ENCODE results near the gene GALNT4.

Gene GALNT4

DNA sequence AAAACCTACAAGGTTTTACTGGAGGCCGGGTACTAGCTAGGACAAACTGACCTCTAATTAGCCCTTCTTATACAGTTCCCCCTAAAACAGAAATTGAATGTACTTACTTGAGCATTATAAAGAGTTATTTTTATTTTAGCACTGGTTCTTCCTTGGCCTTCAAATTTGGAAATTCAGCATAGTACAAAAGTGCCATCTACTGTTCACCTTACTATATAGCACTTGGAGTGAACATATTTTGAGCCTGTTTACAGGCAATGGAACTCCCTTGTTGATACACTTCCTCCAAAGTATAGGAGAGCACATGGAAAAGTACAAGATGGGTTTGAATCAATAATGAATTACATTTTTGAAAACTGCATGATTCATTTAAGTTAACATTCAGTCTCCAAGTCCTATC lies 5.1 kb upstream of the GALNT4 start:
- no peak overlapping the region for H3K9ac ChIP-seq (ENCODE audit: low read length in 2 of 2)
- H3K4me3 ChIP-seq (ENCODE audit: low read length in 2 of 2): no peak overlapping the region

DNA sequence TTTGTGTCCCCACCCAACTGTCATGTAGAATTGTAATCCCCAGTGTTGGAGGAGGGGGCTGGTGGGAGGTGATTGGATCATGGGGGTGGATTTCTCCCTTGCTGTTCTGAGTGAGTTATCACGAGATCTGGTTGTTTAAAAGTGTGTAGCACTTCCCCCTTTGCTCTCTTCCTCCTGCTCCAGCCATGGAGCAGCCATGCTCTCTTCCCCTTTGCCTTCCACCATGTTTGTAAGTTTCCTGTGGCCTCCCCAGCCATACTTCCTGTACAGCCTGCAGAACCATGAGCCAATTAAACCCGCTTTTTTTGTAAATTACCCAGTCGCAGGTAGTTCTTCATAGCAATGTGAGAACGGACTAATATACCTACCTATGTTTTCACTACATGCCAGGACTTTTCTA lies 3.8 kb upstream of the GALNT4 start:
- Histone ChIP-seq H3K9ac (ENCODE audit: low read length in 2 of 2) (no peak overlapping the region), H3K36me3 (ENCODE audit: control insufficient read depth in 2 of 2, insufficient read depth in 2 of 2, low read length in 2 of 2) (no peaks in the 10 kb centered on the region), H3K4me3 (ENCODE audit: low read length in 2 of 2) (no peak overlapping the region), H3K27me3 (ENCODE audit: control insufficient read depth in 1 of 2, insufficient read depth in 2 of 2, low read length in 2 of 2) (no peaks in the 10 kb centered on the region), H3K27ac (ENCODE audit: low read length) (no peak overlapping the region), H3K4me1 (ENCODE audit: control insufficient read depth, insufficient read depth, low read length) (peaks cover 6% of the 10 kb centered on the region), H3K9me3 (ENCODE audit: control insufficient read depth in 2 of 2, low read length in 2 of 2) (no peaks in the 10 kb centered on the region)

More for the DNA sequence above, 5.1 kb upstream of the GALNT4 start:
- no peaks in the 10 kb centered on the region for H3K36me3 ChIP-seq (ENCODE audit: control insufficient read depth in 2 of 2, insufficient read depth in 2 of 2, low read length in 2 of 2)
- no peak overlapping the region for H3K27ac ChIP-seq (ENCODE audit: low read length)
- no peaks in the 10 kb centered on the region for H3K9me3 ChIP-seq (ENCODE audit: control insufficient read depth in 2 of 2, low read length in 2 of 2)
- H3K27me3 ChIP-seq (ENCODE audit: control insufficient read depth in 1 of 2, insufficient read depth in 2 of 2, low read length in 2 of 2): no peaks in the 10 kb centered on the region
- H3K4me1 ChIP-seq (ENCODE audit: control insufficient read depth, insufficient read depth, low read length): no peaks in the 10 kb centered on the region

DNA sequence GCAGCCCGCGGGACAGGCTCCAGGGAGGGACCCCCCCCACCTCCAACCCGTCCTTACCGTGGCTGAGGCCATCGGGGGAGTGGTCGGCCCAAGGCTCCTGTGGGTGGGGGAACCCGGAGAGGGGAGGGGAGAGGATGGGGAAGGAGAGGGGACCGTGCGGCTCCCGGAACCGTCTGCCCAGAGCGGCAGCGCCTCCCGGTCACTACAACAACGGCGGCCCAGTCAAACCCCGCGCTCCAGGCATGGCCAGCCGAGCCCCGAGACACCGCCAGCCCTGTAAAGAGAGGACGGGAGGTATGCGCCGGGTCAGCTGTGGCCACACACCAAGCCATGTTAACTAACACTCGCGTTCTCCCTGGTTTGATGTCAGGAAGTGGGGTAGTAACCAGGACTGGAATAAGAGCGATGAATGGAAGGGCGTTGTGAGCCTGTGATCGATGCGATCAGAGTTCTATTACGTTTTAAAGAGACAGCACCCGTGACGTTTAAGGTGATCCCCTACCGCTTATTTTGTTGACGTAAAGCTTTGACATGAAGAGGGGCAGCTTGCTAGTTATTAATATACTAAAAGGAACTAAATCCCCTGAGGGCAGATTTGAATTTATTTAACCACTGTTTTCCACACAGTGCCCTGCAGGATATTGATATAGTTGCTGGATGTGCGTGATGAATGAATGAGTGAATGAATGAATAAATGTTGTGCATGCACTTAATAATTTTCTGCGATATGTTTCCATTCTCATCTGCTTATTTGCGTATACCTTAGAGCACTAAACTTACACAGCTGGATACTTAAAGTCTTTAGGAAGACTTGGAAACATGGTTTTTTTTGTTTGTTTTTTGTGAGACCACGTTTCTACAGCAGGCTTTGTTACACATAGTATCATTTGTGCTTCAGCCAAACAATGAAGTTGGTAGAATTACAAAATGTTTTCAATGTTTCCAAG lies 1.5 kb upstream of the GALNT4 start, which contains the start of gene POC1B:
TSS of gene POC1B (minus strand) at position 224 of the 947 bp plus-strand sequence. CDS start at position 72, 152 bp downstream.
- peaks cover 10% of the 10 kb centered on the region for H3K4me1 ChIP-seq (ENCODE audit: control insufficient read depth, insufficient read depth, low read length)
- H3K27me3 ChIP-seq (ENCODE audit: control insufficient read depth in 1 of 2, insufficient read depth in 2 of 2, low read length in 2 of 2): no peaks in the 10 kb centered on the region
- H3K9ac ChIP-seq (ENCODE audit: low read length in 2 of 2): peak within 1 kb of the TSS; percentile 82 to 88
- peak within 1 kb of the TSS; percentile 83 for H3K27ac ChIP-seq (ENCODE audit: low read length)
- no peaks in the 10 kb centered on the region for H3K36me3 ChIP-seq (ENCODE audit: control insufficient read depth in 2 of 2, insufficient read depth in 2 of 2, low read length in 2 of 2)
- peak within 1 kb of the TSS; percentile 70 to 98 for H3K4me3 ChIP-seq (ENCODE audit: low read length in 2 of 2)
- no peaks in the 10 kb centered on the region for H3K9me3 ChIP-seq (ENCODE audit: control insufficient read depth in 2 of 2, low read length in 2 of 2)

DNA sequence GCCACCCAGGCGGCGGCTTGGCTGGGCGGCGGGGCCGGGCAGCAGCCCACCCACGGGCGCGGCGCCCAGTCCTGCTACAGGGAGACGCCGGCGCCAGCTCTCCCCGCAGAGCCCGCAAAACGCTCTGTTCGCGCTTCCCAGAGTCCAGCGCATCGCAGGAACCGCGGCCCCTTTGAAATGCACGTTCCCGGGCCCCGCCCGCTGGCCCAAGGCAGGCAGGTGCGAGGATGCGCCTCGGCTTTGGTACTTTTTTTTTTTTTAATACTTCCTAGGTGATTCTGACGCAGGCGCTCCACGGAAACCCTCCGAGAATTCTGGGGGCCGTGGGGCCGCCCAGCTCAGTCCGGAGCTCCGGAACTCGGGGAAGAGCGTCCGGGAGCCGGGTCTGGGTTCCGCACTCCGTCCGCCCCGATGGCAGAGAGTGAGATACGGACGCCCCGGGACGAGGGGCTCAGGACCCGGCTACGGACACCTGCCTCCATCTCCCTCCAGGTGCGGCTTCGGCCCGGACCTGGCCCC lies 768 bp upstream of the GALNT4 start:
- Histone ChIP-seq H3K36me3 (ENCODE audit: control insufficient read depth in 2 of 2, insufficient read depth in 2 of 2, low read length in 2 of 2) (no peaks in the 10 kb centered on the region), H3K9me3 (ENCODE audit: control insufficient read depth in 2 of 2, low read length in 2 of 2) (no peaks in the 10 kb centered on the region), H3K4me1 (ENCODE audit: control insufficient read depth, insufficient read depth, low read length) (peaks cover 10% of the 10 kb centered on the region), H3K9ac (ENCODE audit: low read length in 2 of 2) (peak overlapping the region; percentile 82 to 88), H3K27ac (ENCODE audit: low read length) (peak overlapping the region; percentile 83), H3K4me3 (ENCODE audit: low read length in 2 of 2) (peak overlapping the region; percentile 70 to 98), H3K27me3 (ENCODE audit: control insufficient read depth in 1 of 2, insufficient read depth in 2 of 2, low read length in 2 of 2) (no peaks in the 10 kb centered on the region)

DNA sequence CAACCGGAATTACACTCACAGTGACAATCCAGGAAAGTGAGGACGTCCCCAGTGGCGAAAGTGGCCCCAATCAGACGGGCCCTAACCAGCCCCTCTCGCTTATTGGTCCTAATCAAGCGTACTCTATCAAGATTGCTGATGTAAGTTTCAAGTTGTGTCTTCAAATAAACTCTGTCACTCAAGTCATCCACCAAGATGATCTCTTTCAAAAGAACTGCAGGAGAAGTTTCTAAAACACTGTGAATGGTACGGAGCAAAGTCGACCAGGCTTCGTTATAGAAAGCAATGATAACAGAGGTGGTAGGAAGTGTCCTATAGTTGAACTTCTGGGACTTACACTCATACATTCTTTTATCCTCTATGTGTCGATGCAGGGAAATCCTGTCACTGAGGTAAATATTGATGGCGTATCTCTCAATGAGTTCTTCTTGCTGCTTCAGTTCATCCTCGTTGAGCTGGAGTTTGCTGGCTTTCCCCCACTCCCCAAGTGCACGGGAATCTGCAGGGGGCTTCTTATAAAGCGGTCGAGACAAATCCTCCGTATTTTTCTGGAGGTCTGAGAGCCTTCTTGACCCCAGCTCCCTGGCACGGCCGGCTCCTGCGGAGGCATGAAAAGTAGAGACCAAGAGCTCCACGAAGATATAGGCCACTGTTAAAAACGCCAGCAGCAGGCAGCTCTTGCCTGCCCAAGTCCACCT lies 604 bp downstream of the GALNT4 start:
- Histone ChIP-seq H3K27ac (ENCODE audit: low read length) (peak overlapping the region; percentile 83), H3K4me1 (ENCODE audit: control insufficient read depth, insufficient read depth, low read length) (peaks cover 10% of the 10 kb centered on the region), H3K36me3 (ENCODE audit: control insufficient read depth in 2 of 2, insufficient read depth in 2 of 2, low read length in 2 of 2) (no peaks in the 10 kb centered on the region), H3K27me3 (ENCODE audit: control insufficient read depth in 1 of 2, insufficient read depth in 2 of 2, low read length in 2 of 2) (no peaks in the 10 kb centered on the region), H3K4me3 (ENCODE audit: low read length in 2 of 2) (peak overlapping the region; percentile 70 to 98), H3K9me3 (ENCODE audit: control insufficient read depth in 2 of 2, low read length in 2 of 2) (no peaks in the 10 kb centered on the region), H3K9ac (ENCODE audit: low read length in 2 of 2) (peak overlapping the region; percentile 82 to 88)

DNA sequence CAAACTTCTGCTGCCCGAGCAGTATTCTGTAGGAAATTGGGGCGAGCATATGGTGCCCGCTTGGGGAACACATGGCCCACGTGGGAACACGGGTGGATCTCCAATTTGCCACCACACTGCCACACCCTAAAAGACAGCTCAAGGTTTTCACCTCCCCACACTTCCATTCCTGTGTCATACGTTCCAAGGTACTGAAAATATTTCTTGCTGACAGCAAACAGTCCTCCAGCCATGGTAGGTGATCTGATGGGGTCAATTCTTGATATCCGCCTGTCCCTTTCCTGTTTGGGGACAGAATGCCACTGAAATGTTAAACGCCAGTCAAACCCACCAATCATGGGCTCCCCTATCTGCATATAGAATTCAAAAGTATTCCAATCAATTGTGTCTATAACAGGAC lies 1.2 kb downstream of the GALNT4 start:
- peak overlapping the region; percentile 70 to 98 for H3K4me3 ChIP-seq (ENCODE audit: low read length in 2 of 2)
- H3K36me3 ChIP-seq (ENCODE audit: control insufficient read depth in 2 of 2, insufficient read depth in 2 of 2, low read length in 2 of 2): no peaks in the 10 kb centered on the region
- no peak overlapping the region for H3K27ac ChIP-seq (ENCODE audit: low read length)
- no peaks in the 10 kb centered on the region for H3K9me3 ChIP-seq (ENCODE audit: control insufficient read depth in 2 of 2, low read length in 2 of 2)
- H3K9ac ChIP-seq (ENCODE audit: low read length in 2 of 2): no peak overlapping the region
- H3K4me1 ChIP-seq (ENCODE audit: control insufficient read depth, insufficient read depth, low read length): peaks cover 10% of the 10 kb centered on the region
- no peaks in the 10 kb centered on the region for H3K27me3 ChIP-seq (ENCODE audit: control insufficient read depth in 1 of 2, insufficient read depth in 2 of 2, low read length in 2 of 2)

DNA sequence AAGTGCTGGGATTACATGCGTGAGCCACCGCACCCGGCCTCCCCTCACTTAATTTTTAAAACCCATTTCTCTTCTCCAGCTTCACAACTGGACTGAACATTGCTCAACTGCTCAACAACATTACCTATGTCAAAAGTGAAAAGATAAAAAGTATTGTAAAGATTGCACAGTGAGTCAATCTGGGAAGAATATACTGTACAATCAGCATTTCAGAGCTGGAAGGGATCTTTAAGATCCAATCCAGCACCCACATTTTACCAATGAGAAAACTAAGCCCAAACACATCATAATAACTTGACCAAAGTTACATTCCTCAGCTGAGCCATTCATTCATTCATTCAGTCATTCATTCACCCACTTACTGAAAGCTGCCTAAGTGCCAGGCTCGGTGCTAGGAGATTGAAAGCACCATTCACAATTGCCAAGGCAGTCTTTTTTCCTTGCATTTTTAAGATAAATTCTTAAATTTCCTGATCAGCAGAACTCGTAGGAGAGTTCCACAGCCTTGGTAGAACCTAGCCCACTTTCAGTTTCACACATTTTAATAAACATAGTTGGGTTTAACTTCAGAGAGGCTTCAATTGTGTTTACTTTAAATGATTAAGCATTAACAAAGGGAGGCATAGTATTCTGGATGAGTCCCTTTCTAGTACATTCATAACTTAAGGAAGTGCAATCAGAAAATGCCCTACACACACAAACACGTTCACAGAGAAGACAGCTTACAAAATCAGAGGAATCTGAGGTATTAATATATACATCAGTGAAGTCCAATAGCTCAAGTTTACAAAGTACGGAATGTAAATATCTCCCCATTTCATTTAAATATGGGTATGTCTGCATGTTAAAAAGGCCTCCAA lies 3.0 kb downstream of the GALNT4 start:
- H3K36me3 ChIP-seq (ENCODE audit: control insufficient read depth in 2 of 2, insufficient read depth in 2 of 2, low read length in 2 of 2): no peaks in the 10 kb centered on the region
- no peaks in the 10 kb centered on the region for H3K9me3 ChIP-seq (ENCODE audit: control insufficient read depth in 2 of 2, low read length in 2 of 2)
- H3K9ac ChIP-seq (ENCODE audit: low read length in 2 of 2): no peak overlapping the region
- no peak overlapping the region for H3K27ac ChIP-seq (ENCODE audit: low read length)
- H3K4me1 ChIP-seq (ENCODE audit: control insufficient read depth, insufficient read depth, low read length): peaks cover 10% of the 10 kb centered on the region
- H3K27me3 ChIP-seq (ENCODE audit: control insufficient read depth in 1 of 2, insufficient read depth in 2 of 2, low read length in 2 of 2): no peaks in the 10 kb centered on the region
- H3K4me3 ChIP-seq (ENCODE audit: low read length in 2 of 2): no peak overlapping the region

DNA sequence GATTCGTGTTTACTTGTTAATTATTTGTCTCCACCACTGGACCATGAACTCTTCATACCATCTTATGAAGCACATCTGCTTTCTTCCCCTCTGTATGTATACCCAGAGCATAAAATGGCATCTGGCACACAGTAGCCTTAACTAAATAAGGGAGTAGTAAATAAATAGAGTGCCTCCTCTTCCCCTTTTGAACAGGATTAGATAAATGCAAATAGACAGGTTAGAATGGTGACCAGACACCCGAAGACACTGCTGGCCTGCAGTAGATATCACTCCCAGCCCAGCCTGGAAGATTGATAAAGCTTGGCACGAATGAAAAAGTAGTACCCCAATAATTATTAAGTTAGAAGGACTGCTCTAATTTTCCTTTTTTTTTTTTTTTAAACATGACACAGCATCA lies 6.9 kb downstream of the GALNT4 start:
- no peaks in the 10 kb centered on the region for H3K36me3 ChIP-seq (ENCODE audit: control insufficient read depth in 2 of 2, insufficient read depth in 2 of 2, low read length in 2 of 2)
- no peaks in the 10 kb centered on the region for H3K9me3 ChIP-seq (ENCODE audit: control insufficient read depth in 2 of 2, low read length in 2 of 2)
- peaks cover 4% of the 10 kb centered on the region for H3K4me1 ChIP-seq (ENCODE audit: control insufficient read depth, insufficient read depth, low read length)
- no peak overlapping the region for H3K27ac ChIP-seq (ENCODE audit: low read length)
- H3K9ac ChIP-seq (ENCODE audit: low read length in 2 of 2): no peak overlapping the region
- H3K27me3 ChIP-seq (ENCODE audit: control insufficient read depth in 1 of 2, insufficient read depth in 2 of 2, low read length in 2 of 2): no peaks in the 10 kb centered on the region
- H3K4me3 ChIP-seq (ENCODE audit: low read length in 2 of 2): no peak overlapping the region

DNA sequence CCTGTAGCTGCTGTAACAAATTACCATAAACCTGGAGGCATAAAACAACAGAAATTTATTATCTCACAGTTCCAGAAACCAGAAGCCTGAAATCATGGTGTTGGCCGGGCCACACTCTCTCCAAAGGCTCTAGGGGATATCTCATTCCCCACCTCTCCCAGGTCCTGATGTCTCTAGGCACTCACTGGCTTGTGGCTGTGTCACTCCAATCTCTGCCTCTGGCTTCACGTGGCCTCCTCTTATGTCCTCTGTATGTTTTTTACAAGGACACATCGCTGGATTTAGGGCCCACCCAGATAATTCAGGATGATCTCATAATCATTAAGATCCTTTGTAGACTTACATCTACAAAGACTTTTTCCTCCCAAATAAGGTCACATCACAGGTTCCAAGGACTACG lies 8.0 kb downstream of the GALNT4 start:
- no peaks in the 10 kb centered on the region for H3K36me3 ChIP-seq (ENCODE audit: control insufficient read depth in 2 of 2, insufficient read depth in 2 of 2, low read length in 2 of 2)
- no peaks in the 10 kb centered on the region for H3K9me3 ChIP-seq (ENCODE audit: control insufficient read depth in 2 of 2, low read length in 2 of 2)
- H3K4me1 ChIP-seq (ENCODE audit: control insufficient read depth, insufficient read depth, low read length): peaks cover 2% of the 10 kb centered on the region
- no peak overlapping the region for H3K27ac ChIP-seq (ENCODE audit: low read length)
- H3K4me3 ChIP-seq (ENCODE audit: low read length in 2 of 2): no peak overlapping the region
- H3K9ac ChIP-seq (ENCODE audit: low read length in 2 of 2): no peak overlapping the region
- H3K27me3 ChIP-seq (ENCODE audit: control insufficient read depth in 1 of 2, insufficient read depth in 2 of 2, low read length in 2 of 2): no peaks in the 10 kb centered on the region

DNA sequence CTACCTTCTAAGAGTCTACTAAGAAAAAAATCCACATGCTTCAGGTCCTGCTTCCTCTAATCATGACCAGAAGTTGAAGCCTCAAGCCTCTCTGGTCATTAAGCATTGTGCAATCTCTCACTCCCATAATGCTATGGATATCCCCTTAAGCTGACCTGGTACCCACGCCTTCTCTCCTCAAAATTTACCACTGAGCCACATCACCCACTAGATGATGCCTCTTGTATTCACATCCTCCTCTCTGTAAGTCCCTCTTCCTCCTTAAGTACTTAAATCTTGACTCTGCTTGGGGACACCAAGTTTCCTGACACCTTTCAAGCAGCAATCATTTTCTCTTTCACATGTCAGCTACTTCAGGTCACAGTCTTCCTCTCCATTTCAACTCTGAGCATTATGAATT lies 9.8 kb downstream of the GALNT4 start:
- no peak overlapping the region for H3K9ac ChIP-seq (ENCODE audit: low read length in 2 of 2)
- H3K36me3 ChIP-seq (ENCODE audit: control insufficient read depth in 2 of 2, insufficient read depth in 2 of 2, low read length in 2 of 2): no peaks in the 10 kb centered on the region
- no peaks in the 10 kb centered on the region for H3K27me3 ChIP-seq (ENCODE audit: control insufficient read depth in 1 of 2, insufficient read depth in 2 of 2, low read length in 2 of 2)
- H3K27ac ChIP-seq (ENCODE audit: low read length): no peak overlapping the region
- no peaks in the 10 kb centered on the region for H3K4me1 ChIP-seq (ENCODE audit: control insufficient read depth, insufficient read depth, low read length)
- H3K4me3 ChIP-seq (ENCODE audit: low read length in 2 of 2): no peak overlapping the region
- no peaks in the 10 kb centered on the region for H3K9me3 ChIP-seq (ENCODE audit: control insufficient read depth in 2 of 2, low read length in 2 of 2)
